NT2/D1 (cell line): ENCODE data around the gene KIFC3.
"Not testable (repeated sequence)": the region's sequence is repeated elsewhere in the genome, so short reads cannot be mapped to it uniquely, and the experiment has no call there.

Source experiments
- DNase-seq: peaks from one replicate; pipeline ENCODE4 v3.0.0-alpha.2; 2011; ENCODE audit warnings: low read depth, low spot score
- H3K27me3 ChIP-seq: 2 replicates; pipeline ENCODE4 v1.6.0; 2011; ENCODE audit warnings: mild to moderate bottlenecking; ENCODE audit not compliant: insufficient read length, insufficient read depth
- H3K36me3 ChIP-seq: 2 replicates; pipeline ENCODE4 v1.6.1; 2011; ENCODE audit warnings: mild to moderate bottlenecking, low read length, mixed read lengths; ENCODE audit not compliant: insufficient read depth, insufficient read length
- H3K4me1 ChIP-seq: 2 replicates; pipeline ENCODE4 v1.5.1; 2011; ENCODE audit not compliant: insufficient read depth, insufficient read length
- H3K4me3 ChIP-seq: 2 replicates; pipeline ENCODE4 v1.5.1; 2011; ENCODE audit warnings: low read depth; ENCODE audit not compliant: insufficient read length
- H3K9ac ChIP-seq: 2 replicates; pipeline ENCODE4 v1.6.0; 2011; ENCODE audit warnings: low read depth; ENCODE audit not compliant: insufficient read length
- H3K9me3 ChIP-seq: 2 replicates; pipeline ENCODE4 v1.5.1; 2011; ENCODE audit warnings: mild to moderate bottlenecking, low read length; ENCODE audit not compliant: insufficient read depth
- SUZ12 ChIP-seq: IDR thresholded peaks from 2 replicates; pipeline ENCODE4 v1.6.1; 2011; ENCODE audit not compliant: insufficient read length, insufficient read depth; ENCODE audit errors: extremely low read depth
- YY1 ChIP-seq: IDR thresholded peaks from 2 replicates; pipeline ENCODE4 v1.6.1; 2011; ENCODE audit not compliant: insufficient read length, insufficient read depth
- ZNF274 ChIP-seq: IDR thresholded peaks from 2 replicates; pipeline ENCODE4 v1.6.1; 2011; ENCODE audit warnings: mild to moderate bottlenecking, low read depth, low read length

Gene KIFC3

GRCh38 chr16:57786632-57787518 is 15.4 kb downstream of the KIFC3 start:
- no peak overlapping the region for H3K9ac ChIP-seq
- TF ChIP-seq ZNF274 (no peak), YY1 (no peak), SUZ12 (no peak)
- no peak for DNase-seq
- H3K36me3 ChIP-seq, result peaks cover 64% of the 10 kb centered on the region
- H3K9me3 ChIP-seq, result no peaks in the 10 kb centered on the region
- H3K4me3 ChIP-seq, result no peak overlapping the region
- H3K4me1 ChIP-seq, result peaks cover 22% of the 10 kb centered on the region
- H3K27me3 ChIP-seq, result no peaks in the 10 kb centered on the region

- DNase-seq, result no peak
- TF ChIP-seq YY1 (no peak), ZNF274 (no peak), SUZ12 (no peak)
- H3K9ac ChIP-seq, result no peak overlapping the region
- H3K9me3 ChIP-seq, result no peaks in the 10 kb centered on the region
- H3K27me3 ChIP-seq, result no peaks in the 10 kb centered on the region
- no peak overlapping the region for H3K4me3 ChIP-seq
- peaks cover 65% of the 10 kb centered on the region for H3K36me3 ChIP-seq
- H3K4me1 ChIP-seq, result peaks cover 20% of the 10 kb centered on the region
Measured at GRCh38 chr16:57785924-57786323, 16.4 kb downstream of the KIFC3 start.

- DNase-seq, result no peak
- no peaks in the 10 kb centered on the region for H3K27me3 ChIP-seq
- H3K4me3 ChIP-seq, result no peak overlapping the region
- peaks cover 20% of the 10 kb centered on the region for H3K4me1 ChIP-seq
- H3K9me3 ChIP-seq, result no peaks in the 10 kb centered on the region
- no peak overlapping the region for H3K9ac ChIP-seq
- no peak for TF ChIP-seq SUZ12
- TF ChIP-seq ZNF274, result no peak
- peaks cover 60% of the 10 kb centered on the region for H3K36me3 ChIP-seq
Measured at GRCh38 chr16:57785385-57785784, 16.9 kb downstream of the KIFC3 start.

DNA sequence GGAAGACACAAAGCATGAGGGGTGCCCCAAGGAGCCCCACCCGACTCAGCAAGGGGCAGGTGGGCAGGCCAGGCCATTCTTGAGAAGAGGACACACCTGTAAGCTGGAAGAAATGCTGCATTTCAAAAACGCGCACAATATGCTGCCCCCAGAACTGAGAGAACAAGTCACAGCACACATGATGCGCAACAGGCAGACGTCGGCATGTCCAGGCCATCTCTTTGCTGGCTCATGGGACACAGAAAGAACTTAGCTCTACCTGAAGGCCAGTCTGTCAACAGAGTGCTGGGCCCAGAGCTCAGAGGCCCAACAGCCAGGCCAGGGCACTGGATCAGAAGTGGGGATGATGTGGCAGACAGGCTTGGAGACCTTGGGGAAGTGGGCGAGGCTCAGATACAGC is 18.0 kb downstream of the KIFC3 start:
- peaks cover 20% of the 10 kb centered on the region for H3K4me1 ChIP-seq
- H3K4me3 ChIP-seq, result no peak overlapping the region
- TF ChIP-seq YY1 (no peak), SUZ12 (no peak), ZNF274 (no peak)
- H3K9me3 ChIP-seq, result no peaks in the 10 kb centered on the region
- no peak for DNase-seq
- no peak overlapping the region for H3K9ac ChIP-seq
- no peaks in the 10 kb centered on the region for H3K27me3 ChIP-seq
- peaks cover 55% of the 10 kb centered on the region for H3K36me3 ChIP-seq

- TF ChIP-seq YY1, result no peak
- TF ChIP-seq ZNF274, result no peak
- TF ChIP-seq SUZ12, result no peak
- H3K4me1 ChIP-seq, result peaks cover 20% of the 10 kb centered on the region
- H3K4me3 ChIP-seq, result no peak overlapping the region
- no peaks in the 10 kb centered on the region for H3K9me3 ChIP-seq
- peaks cover 54% of the 10 kb centered on the region for H3K36me3 ChIP-seq
- no peak for DNase-seq
- no peak overlapping the region for H3K9ac ChIP-seq
- no peaks in the 10 kb centered on the region for H3K27me3 ChIP-seq
Measured at GRCh38 chr16:57783883-57784282, 18.4 kb downstream of the KIFC3 start.

DNA sequence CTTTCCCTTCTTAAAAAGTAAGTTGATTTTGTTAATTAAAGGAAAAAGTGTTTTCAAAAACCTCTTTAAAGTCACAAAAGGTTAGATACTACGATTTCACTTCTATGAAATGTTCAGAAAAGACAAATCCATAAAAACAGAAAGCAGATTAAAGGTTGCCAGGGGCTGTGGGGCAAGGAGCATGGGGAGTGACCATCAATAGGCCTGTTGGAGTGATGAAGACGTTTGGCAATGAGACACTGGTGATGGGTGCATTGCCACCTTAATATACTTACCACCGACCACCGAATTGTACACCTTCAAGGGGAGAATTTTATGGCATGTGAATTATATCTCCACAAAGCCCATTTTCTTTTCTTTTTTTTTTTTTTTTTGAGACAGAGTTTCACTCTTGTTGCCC is 19.2 kb downstream of the KIFC3 start:
- TF ChIP-seq YY1 (no peak), SUZ12 (no peak), ZNF274 (no peak)
- no peak for DNase-seq
- H3K36me3 ChIP-seq, result peaks cover 46% of the 10 kb centered on the region
- H3K27me3 ChIP-seq, result no peaks in the 10 kb centered on the region
- H3K9me3 ChIP-seq, result no peaks in the 10 kb centered on the region
- H3K9ac ChIP-seq, result no peak overlapping the region
- peaks cover 20% of the 10 kb centered on the region for H3K4me1 ChIP-seq
- no peak overlapping the region for H3K4me3 ChIP-seq

DNA sequence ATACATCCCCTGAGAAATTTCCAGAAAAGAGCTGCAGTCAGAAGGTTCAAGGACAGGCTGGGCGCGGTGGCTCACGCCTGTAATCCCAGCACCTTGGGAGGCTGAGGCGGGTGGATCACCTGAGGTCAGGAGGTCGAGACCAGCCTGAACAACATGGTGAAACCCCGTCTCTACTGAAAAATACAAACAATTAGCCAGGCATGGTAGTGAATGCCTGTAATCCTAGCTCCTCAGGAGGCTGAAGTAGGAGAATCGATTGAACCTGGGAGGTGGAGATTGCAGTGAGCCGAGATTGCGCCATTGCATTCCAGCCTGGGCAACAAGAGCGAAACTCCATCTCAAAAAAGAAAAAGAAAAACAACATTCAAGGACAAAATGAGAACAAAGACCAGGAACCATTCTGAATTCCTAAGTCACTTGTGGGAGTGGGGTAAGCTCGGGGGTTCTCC is 19.7 kb downstream of the KIFC3 start:
- not testable (repeated sequence) for H3K4me3 ChIP-seq, H3K9me3 ChIP-seq, DNase-seq, H3K9ac ChIP-seq, H3K27me3 ChIP-seq
- Histone ChIP-seq H3K36me3 (peaks cover 42% of the 10 kb centered on the region), H3K4me1 (peaks cover 18% of the 10 kb centered on the region)
